ENCODE measurements around the gene KLF15.

Gene KLF15

GRCh38 chr3:126351086-126351770 lies 6.0 kb downstream of the KLF15 start:
- DNase-seq = no peak
- in situ Hi-C loops (cut with HindIII; ENCODE audit: low pct_ligation_motif_present, low pct_unique_long_range_greater_than_20kb, low sequenced_read_pairs) = no loop called here

DNA sequence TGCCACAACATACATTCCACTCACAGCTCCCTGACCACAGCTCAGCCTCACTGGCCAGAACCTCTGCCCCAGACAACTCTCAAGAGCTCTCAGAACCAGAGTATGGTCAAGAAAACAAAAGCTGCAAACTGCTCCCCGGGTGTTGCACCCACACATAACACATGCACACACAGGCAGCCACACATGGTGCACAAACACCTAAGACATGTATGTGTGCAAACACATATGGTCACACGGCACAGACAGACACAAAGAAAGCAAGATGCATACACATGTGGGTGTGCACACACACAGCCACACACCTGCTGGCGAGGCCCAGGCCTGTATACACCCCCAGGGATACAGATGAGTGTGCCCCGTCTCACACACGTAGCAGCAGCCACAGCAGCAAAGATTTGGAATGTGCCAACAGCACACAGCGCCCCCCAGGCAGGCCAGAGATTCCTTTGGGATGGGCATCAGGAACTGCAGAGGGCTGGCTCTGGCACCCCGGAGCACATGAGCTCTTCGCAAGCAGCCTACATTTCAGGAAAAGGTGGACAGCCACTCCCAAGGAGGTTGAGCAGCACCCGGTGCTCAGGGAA lies 6.6 kb downstream of the KLF15 start:
- no peak for DNase-seq
- in situ Hi-C loops (cut with HindIII; ENCODE audit: low pct_ligation_motif_present, low pct_unique_long_range_greater_than_20kb, low sequenced_read_pairs) = no loop called here

DNA sequence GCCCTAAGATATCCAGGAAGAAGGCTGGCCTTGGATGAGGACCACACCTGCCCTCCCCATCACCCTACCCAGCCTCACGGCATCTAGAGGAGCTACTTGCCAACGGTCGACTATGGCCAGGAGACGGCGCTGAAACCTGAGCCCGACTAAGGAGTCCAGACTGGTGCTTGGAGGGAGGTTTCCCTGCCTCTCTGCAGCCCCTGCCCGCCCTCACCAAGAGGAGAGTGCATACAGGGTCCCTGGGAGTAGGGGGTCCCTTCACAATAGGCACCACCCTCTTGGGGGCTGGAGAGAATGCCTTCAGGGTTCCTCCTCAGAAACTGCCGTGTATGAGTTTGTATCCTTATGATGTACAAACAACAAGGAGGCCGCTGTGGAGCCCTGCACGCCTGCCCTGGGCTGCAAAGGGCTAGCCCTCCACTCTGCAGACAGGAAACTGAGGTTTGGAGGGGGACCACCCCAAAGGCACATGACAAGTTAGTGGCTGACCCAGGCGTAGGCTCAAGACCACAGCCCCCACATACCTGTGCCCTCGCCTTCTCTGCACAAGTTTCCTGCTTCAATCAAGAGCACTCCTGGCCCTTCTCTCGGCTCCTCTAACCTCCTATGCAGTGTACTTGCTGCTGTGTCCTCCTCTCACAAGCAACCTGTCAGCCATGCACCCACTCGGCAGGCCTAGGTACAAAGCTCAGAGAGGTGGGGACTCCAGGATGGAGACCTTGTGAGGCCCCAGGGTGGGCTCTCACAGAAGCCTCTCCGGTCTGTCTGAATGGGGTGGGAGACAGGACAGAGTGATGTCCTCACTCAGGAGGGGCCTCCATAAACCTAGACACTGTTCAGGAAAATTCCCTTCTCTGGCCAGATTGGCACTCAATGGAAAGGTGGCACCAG lies 7.4 kb downstream of the KLF15 start:
- DNase-seq = no peak
- in situ Hi-C loops (cut with HindIII; ENCODE audit: low pct_ligation_motif_present, low pct_unique_long_range_greater_than_20kb, low sequenced_read_pairs) = no loop called here

DNA sequence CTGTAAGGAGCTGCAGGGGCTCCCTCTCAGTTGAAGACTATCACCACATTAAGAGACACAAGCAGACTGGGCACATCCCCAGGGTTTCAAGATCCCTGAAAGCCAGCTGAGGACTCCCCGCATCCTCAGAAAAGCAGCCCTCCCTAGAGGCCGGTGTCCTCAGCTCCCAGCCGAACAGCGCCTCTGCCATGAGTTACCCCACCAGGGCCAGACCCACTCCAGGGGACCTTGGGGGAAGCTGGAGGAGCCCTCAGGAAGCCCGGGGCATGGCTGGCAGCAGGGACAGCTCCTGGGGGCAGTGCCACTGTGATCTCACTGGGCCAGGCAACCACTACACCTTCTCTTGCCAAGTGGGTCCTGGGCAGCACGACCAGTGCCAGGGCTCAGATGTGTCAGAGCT lies 8.1 kb downstream of the KLF15 start:
- in situ Hi-C loops (cut with HindIII; ENCODE audit: low pct_ligation_motif_present, low pct_unique_long_range_greater_than_20kb, low sequenced_read_pairs) = no loop called here
- no peak for DNase-seq

GRCh38 chr3:126348308-126348920 lies 8.8 kb downstream of the KLF15 start:
- in situ Hi-C loops (cut with HindIII; ENCODE audit: low pct_ligation_motif_present, low pct_unique_long_range_greater_than_20kb, low sequenced_read_pairs) = no loop called here
- no peak for DNase-seq

GRCh38 chr3:126347543-126348161 lies 9.6 kb downstream of the KLF15 start:
- DNase-seq = no peak
- in situ Hi-C loops (cut with HindIII; ENCODE audit: low pct_ligation_motif_present, low pct_unique_long_range_greater_than_20kb, low sequenced_read_pairs) = no loop called here

GRCh38 chr3:126346466-126346865 lies 10.7 kb downstream of the KLF15 start:
- DNase-seq = no peak

GRCh38 chr3:126345641-126346460 lies 11.4 kb downstream of the KLF15 start:
- in situ Hi-C loops (cut with HindIII; ENCODE audit: low pct_ligation_motif_present, low pct_unique_long_range_greater_than_20kb, low sequenced_read_pairs) = no loop called here
- no peak for DNase-seq

More at GRCh38 chr3:126346466-126346865, 10.7 kb downstream of the KLF15 start:
- in situ Hi-C loops (cut with HindIII; ENCODE audit: low pct_ligation_motif_present, low pct_unique_long_range_greater_than_20kb, low sequenced_read_pairs) = no loop called here

DNA sequence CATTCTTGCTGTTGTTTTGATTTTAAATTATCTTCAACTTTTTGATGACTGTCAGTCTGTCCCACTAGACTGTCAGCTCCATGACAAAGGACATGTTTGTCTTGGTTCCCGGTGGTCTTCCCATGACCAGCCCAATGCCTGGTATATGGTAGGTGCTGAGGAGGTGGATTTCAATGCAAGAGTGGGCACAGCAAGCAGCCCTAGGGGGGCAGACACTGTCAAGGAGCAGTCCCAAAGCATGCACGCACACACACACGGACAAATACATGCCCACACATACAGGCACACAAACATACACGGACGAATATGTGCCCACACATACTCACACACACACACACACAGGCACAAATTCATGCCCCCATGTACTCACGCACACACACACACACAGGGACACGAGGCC lies 12.0 kb downstream of the KLF15 start:
- in situ Hi-C loops (cut with HindIII; ENCODE audit: low pct_ligation_motif_present, low pct_unique_long_range_greater_than_20kb, low sequenced_read_pairs) = no loop called here
- no peak for DNase-seq

- no peak for DNase-seq
- in situ Hi-C loops (cut with HindIII; ENCODE audit: low pct_ligation_motif_present, low pct_unique_long_range_greater_than_20kb, low sequenced_read_pairs) = no loop called here
Measured at GRCh38 chr3:126344380-126345041, 12.7 kb downstream of the KLF15 start.

DNA sequence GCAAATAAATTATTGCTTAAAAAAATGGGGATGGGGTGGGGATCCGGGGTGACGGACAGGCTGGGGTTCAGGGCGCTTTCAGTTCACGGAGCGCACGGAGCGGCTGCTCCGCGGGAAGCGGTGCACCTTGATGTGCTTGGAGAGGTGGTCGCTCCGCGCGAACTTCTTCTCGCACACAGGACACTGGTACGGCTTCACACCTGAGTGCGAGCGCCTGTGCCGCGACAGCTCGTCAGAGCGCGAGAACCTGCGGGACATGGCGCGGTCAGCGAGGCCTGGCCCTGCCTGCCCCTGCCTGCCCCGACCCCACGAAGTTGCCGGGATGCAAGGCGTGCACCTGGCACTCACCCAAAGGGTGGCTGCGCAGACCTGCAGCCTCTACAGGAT lies 13.6 kb downstream of the KLF15 start:
- in situ Hi-C loops (cut with HindIII; ENCODE audit: low pct_ligation_motif_present, low pct_unique_long_range_greater_than_20kb, low sequenced_read_pairs) = no loop called here
- DNase-seq = no peak

DNA sequence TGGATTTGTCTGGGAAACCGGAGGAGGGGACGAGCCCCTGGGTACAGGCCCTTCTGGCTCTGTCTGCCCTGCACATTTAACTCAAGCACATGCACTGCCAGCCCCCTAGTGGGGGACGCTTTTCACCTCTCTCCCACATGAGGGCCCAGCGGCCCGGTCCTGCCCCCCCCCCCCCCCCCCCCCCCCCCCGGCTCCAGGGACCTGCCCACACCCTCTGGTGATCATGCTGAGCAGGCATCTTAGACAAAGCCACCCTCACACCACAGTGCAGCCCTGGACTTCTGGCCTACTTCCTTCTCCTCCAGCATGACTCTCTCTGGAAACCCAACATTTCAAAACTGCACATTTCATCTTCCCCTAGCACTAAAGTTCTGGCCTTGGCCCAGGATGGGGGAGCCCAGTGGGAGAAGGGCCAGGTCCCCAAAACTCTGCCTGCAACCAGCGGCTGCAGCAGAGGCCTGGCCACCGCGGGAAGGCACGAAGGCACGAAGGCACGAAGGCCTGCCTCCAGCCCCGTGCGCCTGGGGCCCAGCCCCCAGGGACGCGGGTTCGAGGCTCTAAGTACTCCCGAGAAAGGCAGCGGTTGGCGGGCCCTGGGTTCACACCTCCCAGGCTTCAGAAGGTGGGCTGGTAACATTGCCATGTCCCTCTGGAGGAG lies 14.1 kb downstream of the KLF15 start:
- in situ Hi-C loops (cut with HindIII; ENCODE audit: low pct_ligation_motif_present, low pct_unique_long_range_greater_than_20kb, low sequenced_read_pairs) = no loop called here
- no peak for DNase-seq

DNA sequence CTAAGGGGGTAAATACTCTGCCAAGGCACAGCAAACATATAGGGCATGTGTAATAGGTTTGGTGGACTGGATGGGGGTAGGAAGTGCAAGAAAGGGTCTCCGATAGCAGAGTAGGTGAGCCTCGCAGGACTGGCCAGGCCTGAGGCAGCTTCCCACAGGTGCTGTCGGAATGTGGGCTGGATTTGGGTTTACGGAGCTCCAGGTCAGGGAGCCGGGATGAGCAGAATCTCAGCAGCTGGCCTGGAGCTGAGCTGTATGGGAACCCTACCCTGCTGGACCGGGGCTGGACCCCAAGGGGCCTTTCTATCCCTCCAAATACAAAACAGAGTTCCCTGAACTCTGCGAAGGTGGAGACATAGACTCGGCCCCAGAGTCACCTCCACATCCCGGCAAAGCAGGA lies 15.0 kb downstream of the KLF15 start:
- in situ Hi-C loops (cut with HindIII; ENCODE audit: low pct_ligation_motif_present, low pct_unique_long_range_greater_than_20kb, low sequenced_read_pairs) = no loop called here
- DNase-seq = no peak

GRCh38 chr3:126341755-126342150 lies 15.5 kb downstream of the KLF15 start:
- in situ Hi-C loops (cut with HindIII; ENCODE audit: low pct_ligation_motif_present, low pct_unique_long_range_greater_than_20kb, low sequenced_read_pairs) = no loop called here
- DNase-seq = no peak

GRCh38 chr3:126340943-126341754 lies 16.1 kb downstream of the KLF15 start:
- no peak for DNase-seq
- in situ Hi-C loops (cut with HindIII; ENCODE audit: low pct_ligation_motif_present, low pct_unique_long_range_greater_than_20kb, low sequenced_read_pairs) = no loop called here

DNA sequence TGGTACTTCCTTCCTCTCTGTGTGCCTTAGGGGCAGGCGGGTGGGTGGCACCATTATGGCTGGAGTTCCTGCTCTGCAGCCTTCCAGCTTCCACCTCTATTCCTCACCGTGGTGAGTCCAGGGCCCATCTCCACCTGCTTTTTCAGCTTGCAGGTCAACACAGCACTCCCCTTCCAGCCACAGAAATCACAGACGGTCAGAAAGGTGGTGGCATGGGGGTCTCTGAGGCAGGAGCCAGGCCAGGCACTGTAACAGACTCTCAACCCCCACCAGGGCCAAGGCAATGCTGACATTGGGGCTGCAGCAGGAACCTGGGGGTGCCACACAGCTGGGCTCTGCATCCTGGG lies 16.6 kb downstream of the KLF15 start:
- in situ Hi-C loops (cut with HindIII; ENCODE audit: low pct_ligation_motif_present, low pct_unique_long_range_greater_than_20kb, low sequenced_read_pairs) = no loop called here
- no peak for DNase-seq
